NOMO-1 treated with DMSO at 0.1 percent for 48 hours (cell line): ENCODE results near the gene NBEA.

ENCODE experiments used
- DNase-seq: peaks from one replicate; lab custom pipeline; 2025; ENCODE audit not compliant: unreplicated experiment; lab: John Stamatoyannopoulos, UW

Gene NBEA

GRCh38 chr13:35557475-35557874 is 615.4 kb downstream of the NBEA start:
- no peak for DNase-seq

DNA sequence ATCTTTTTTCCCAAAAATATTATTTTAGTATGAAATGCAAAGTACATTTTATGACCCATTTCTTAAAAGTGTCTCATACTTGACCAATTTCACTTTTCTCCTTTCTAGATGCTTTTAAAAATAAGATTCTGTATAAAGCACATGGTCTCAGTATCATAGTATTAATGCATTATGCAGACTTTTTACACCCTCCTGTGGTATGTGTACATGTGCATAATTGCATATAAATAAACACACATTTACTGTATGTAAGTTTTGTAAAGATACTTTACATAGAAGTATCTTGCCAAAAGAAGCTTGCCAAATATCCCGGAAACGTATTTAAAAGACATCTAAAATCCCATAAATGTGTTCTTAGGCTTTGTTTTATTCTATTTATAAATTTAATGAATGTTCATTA is 619.5 kb downstream of the NBEA start:
- no peak for DNase-seq

GRCh38 chr13:35565273-35565672 is 623.2 kb downstream of the NBEA start:
- no peak for DNase-seq

- no peak for DNase-seq
Observed at GRCh38 chr13:35566340-35566739, 624.3 kb downstream of the NBEA start.

- no peak for DNase-seq
Observed at GRCh38 chr13:35567406-35567980, 625.4 kb downstream of the NBEA start.

DNA sequence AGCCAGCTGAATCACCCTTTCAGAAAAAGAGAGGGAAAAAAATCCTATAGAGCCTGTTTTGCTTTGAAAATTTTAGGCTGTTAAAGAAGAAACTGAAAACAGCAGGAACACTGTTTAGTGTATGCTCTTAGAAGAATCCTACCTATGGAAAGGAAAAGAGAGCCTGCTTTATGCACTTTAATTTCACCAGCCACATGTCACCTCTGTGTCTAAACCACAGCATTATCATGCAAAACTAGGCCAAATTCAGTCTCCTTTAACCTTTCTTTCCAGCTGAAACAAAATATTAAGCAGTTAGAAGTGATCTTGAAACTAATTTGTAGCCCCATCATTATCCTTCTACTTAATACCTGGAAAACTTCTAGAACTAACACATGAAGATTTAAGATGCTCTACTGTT is 631.6 kb downstream of the NBEA start:
- no peak for DNase-seq

- no peak for DNase-seq
Observed at GRCh38 chr13:35592457-35592856, 650.4 kb downstream of the NBEA start.

- DNase-seq = no peak
Observed at GRCh38 chr13:35593651-35594050, 651.6 kb downstream of the NBEA start.

GRCh38 chr13:35594096-35594495 is 652.0 kb downstream of the NBEA start:
- DNase-seq = no peak

DNA sequence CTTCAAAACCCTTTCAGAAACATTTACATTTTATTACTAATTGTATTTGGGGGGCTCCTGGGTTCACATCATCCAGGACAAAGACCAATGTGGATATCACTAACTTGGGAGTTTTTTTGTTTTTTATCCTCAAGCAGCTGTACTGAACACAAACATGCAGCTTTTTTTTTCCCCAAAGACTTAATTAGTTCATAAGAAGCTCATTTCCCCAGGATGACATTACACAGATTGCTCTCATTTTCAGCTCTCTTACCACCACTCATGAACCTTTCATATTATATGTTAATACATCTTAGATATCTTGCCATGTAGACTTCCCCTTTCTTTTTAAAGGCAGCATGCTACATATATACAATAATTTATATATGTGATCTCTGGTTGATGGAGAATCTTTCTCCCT is 653.1 kb downstream of the NBEA start:
- no peak for DNase-seq

- no peak for DNase-seq
Observed at GRCh38 chr13:35596321-35597030, 654.4 kb downstream of the NBEA start.

GRCh38 chr13:35597451-35597850 is 655.4 kb downstream of the NBEA start:
- no peak for DNase-seq

DNA sequence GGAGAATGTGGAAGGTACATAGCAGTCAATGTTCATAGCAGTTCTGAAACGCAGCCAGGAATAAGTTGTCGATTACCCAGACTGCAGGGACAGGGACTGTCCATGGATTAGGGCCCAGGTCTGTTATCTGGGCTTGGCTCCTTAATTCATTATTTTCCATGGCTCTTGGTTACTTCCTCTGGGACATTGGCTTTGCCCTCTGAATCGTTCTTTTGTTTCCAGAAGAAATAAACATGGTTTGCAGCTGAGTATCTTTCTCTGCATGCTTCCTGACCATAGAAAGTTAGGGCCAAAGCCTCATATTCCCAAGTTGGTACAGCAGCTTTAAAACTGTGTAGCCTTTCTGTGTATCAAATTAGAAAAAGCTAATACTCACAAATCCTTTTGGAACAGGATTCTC is 656.2 kb downstream of the NBEA start:
- no peak for DNase-seq

DNA sequence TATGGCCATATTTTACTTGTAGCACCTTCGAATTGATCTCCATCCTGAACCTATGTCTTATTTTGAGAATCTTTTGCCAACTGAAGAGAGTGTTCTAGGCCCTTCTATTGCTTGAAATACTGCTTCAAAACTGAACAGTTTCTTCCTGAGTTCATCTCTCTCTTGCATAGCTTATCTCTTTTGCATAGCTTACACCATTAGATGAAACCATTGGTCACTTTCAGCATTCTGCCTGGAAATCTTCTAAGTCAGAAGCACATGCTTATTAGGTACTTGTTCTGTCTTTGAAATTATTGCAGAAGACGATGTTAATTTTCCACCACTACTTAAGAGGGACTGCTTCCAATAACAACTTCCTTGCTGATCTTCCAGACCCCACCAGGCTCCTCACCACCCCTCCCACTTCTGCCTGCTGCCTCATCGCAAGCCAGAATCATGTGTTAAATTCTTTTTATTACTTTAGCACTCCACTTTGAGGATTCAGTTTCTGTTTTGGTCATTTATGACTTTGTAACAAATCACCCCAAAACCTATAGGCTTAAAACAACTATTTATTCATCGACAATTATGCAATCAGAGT is 656.8 kb downstream of the NBEA start:
- no peak for DNase-seq

GRCh38 chr13:35599384-35599783 is 657.3 kb downstream of the NBEA start:
- no peak for DNase-seq

DNA sequence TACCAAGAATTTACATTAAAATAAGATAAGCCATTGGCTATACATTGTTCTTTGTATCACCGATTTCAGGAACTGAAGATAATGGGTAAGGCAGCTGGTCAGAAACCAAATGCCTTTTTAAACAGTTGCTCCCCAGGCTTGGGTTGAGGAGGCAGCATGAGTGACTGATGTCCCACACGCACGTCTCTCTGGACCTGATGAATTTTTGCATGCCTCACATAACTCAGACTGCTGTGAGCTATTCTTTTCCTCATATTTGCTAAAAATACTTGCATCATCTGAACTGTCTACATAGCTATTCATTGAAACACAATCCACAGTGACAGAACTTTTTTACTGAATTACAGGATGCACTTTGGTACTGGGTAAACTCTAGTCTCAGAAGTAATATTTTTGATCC is 658.1 kb downstream of the NBEA start:
- no peak for DNase-seq

- DNase-seq = no peak
Observed at GRCh38 chr13:35603593-35604285, 661.7 kb downstream of the NBEA start.

GRCh38 chr13:35614666-35615065 is 672.6 kb downstream of the NBEA start:
- no peak for DNase-seq

GRCh38 chr13:35617420-35617819 is 675.4 kb downstream of the NBEA start:
- no peak for DNase-seq

GRCh38 chr13:35618565-35619083 is 676.6 kb downstream of the NBEA start:
- no peak for DNase-seq

DNA sequence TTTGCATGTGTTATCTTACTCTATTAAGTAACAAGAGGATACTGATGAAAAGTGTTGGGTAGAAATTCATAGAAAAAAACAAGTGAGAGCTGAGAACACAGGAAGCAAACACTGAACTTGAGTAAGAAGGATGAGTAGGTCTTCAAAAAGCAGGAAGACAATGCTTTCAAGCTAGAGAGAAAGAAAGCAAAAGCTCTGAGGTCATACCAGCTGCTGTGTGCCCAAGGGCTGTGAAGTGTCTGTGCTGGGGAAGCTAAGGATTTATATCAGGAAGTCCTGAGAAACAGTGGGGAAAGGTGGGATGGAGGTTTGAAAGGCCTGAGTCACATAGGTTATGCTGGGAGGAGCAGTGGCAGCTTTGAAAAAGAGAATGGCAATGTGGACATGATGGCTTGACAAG is 679.9 kb downstream of the NBEA start:
- DNase-seq = no peak

GRCh38 chr13:35629026-35629425 is 687.0 kb downstream of the NBEA start:
- no peak for DNase-seq
